Spinal cord (tissue), 10 donors: Measurements from ENCODE around the gene FBXL5. TPM values are rescaled to one million over a fixed set of nuclear protein-coding genes. Genes with fewer than 3 reads are reported as not detected.
"Not testable (repeated sequence)": the region's sequence is repeated elsewhere in the genome, so short reads cannot be mapped to it uniquely, and the experiment has no call there.

Source experiments
- DNase-seq, 6 donors: peaks; one replicate each; pipeline versions ENCODE4 v3.0.0 to v3.0.0-alpha.2; 2013 to 2015; ENCODE audit warnings: low spot score in 6 of 6, low read depth in 4 of 6
- H3K27ac ChIP-seq: one replicate; pipeline ENCODE4 v1.5.1; 2013; ENCODE audit warnings: low read depth, low read length, control low read depth
- H3K27me3 ChIP-seq: one replicate; pipeline ENCODE4 v1.6.1; 2013; ENCODE audit warnings: low read length; ENCODE audit not compliant: control insufficient read depth, insufficient read depth
- H3K36me3 ChIP-seq: one replicate; pipeline ENCODE4 v1.6.1; 2013; ENCODE audit warnings: low read length; ENCODE audit not compliant: control insufficient read depth, insufficient read depth
- H3K4me1 ChIP-seq: one replicate; pipeline ENCODE4 v1.6.1; 2013; ENCODE audit warnings: low read length; ENCODE audit not compliant: control insufficient read depth, insufficient read depth
- H3K4me3 ChIP-seq: one replicate; pipeline ENCODE4 v1.5.1; 2013; ENCODE audit warnings: low read depth, low read length, control low read depth
- H3K9me3 ChIP-seq: one replicate; pipeline ENCODE4 v1.6.1; 2013; ENCODE audit warnings: low read length; ENCODE audit not compliant: control insufficient read depth, insufficient read depth
- WGBS: methylation state at CpG from one replicate; pipeline ENCODE4 v1.1.5; 2013; ENCODE audit warnings: missing lambda C conversion rate; ENCODE audit not compliant: insufficient coverage; 5-methylcytosine and 5-hydroxymethylcytosine counted together
- polyA plus RNA-seq, 2 donors: library from polyadenylated mRNA; unstranded; fragments of 120-200 nt; gene quantifications; one replicate each; pipeline ENCODE4 v1.2.1, GENCODE V29; 2013; ENCODE audit not compliant: insufficient read length in 2 of 2
- total RNA-seq, 2 donors: library from RNA; depleted of rRNA in 1 of 2; stranded (reverse); fragments of 120-200 nt in 1 of 2; fragments of >200 nt in 1 of 2; gene quantifications; one replicate each; pipeline versions ENCODE4 v1.2.3 to v1.2.4, GENCODE V29; 2013 to 2014
- donor health status: healthy.

Gene FBXL5
- total and polyA plus RNA-seq, 4 donors = 85.8 to 197 (median 112) TPM

- peaks cover 13% of the 10 kb centered on the region for H3K4me1 ChIP-seq
- 0% methylated on average over 1 of the region's 7 CpGs for WGBS
Observed at GRCh38 chr4:15653864-15654592, 1.1 kb downstream of the FBXL5 start.

DNA sequence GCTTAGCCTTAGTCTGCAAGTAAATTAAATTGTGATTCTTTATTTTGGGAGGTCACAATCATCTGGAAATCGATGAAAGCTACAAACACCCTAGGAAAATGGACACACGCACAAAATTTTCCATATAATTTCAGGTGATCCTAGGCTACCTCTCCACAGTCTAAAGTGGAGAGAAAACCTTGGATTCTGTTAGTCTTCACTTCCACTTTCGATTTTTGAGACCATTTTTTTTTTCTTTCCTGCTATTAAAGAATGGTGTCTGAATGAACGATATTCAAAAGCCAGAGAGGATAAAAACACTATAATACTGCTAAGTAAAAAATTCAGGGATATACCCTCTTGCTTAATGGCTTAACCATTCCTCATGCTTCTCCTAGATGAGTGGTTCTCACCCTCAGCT lies 1.7 kb downstream of the FBXL5 start:
- H3K27ac ChIP-seq = peak overlapping the region; percentile 97
- H3K27me3 ChIP-seq = no peaks in the 10 kb centered on the region
- peaks cover 13% of the 10 kb centered on the region for H3K4me1 ChIP-seq
- no peaks in the 10 kb centered on the region for H3K36me3 ChIP-seq
- no peaks in the 10 kb centered on the region for H3K9me3 ChIP-seq
- WGBS = no CpG with 5 or more reads among the region's 4 CpGs
- DNase-seq = no peak
- H3K4me3 ChIP-seq = peak overlapping the region; percentile 79

More at GRCh38 chr4:15653864-15654592, 1.1 kb downstream of the FBXL5 start:
- peak overlapping the region; percentile 79 for H3K4me3 ChIP-seq
- no peaks in the 10 kb centered on the region for H3K9me3 ChIP-seq
- peak overlapping the region; percentile 97 for H3K27ac ChIP-seq
- H3K27me3 ChIP-seq = no peaks in the 10 kb centered on the region
- H3K36me3 ChIP-seq = no peaks in the 10 kb centered on the region
- peak; percentile 15 to 75 (median 40) for DNase-seq

- no peaks in the 10 kb centered on the region for H3K9me3 ChIP-seq
- H3K4me3 ChIP-seq = peak overlapping the region; percentile 79
- peaks cover 13% of the 10 kb centered on the region for H3K4me1 ChIP-seq
- H3K36me3 ChIP-seq = no peaks in the 10 kb centered on the region
- no peaks in the 10 kb centered on the region for H3K27me3 ChIP-seq
- WGBS = no CpG with 5 or more reads among the region's 4 CpGs
- H3K27ac ChIP-seq = peak overlapping the region; percentile 97
- no peak for DNase-seq
Observed at GRCh38 chr4:15652841-15653240, 2.3 kb downstream of the FBXL5 start.

- Histone ChIP-seq H3K4me1 (peaks cover 13% of the 10 kb centered on the region), H3K27ac (peak overlapping the region; percentile 4), H3K36me3 (no peaks in the 10 kb centered on the region), H3K27me3 (no peaks in the 10 kb centered on the region), H3K4me3 (no peak overlapping the region), H3K9me3 (no peaks in the 10 kb centered on the region)
- no CpG with 5 or more reads among the region's 1 CpG for WGBS
- DNase-seq = no peak
Observed at GRCh38 chr4:15652191-15652590, 3.0 kb downstream of the FBXL5 start.

DNA sequence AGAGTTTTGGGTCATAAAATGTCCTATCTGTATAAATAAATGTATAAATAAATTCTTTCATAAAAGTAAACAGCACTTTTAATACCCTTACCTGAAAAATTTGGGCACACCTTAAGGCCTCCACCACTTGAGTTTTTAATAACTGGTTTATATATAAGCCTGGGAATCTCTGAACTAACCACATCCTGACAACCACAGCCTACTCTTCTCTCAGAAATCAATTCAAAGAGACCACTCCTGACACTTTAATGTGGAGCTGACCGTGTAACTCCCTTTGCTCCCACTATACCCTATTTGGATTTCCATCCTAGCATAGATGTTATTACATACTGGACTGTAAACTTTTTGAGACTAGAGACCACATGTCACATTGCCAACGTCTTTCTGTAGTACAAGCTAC lies 3.5 kb downstream of the FBXL5 start:
- no peaks in the 10 kb centered on the region for H3K9me3 ChIP-seq
- WGBS = no CpG with 5 or more reads among the region's 2 CpGs
- H3K4me3 ChIP-seq = no peak overlapping the region
- peak overlapping the region; percentile 4 for H3K27ac ChIP-seq
- no peaks in the 10 kb centered on the region for H3K27me3 ChIP-seq
- H3K4me1 ChIP-seq = peaks cover 13% of the 10 kb centered on the region
- no peaks in the 10 kb centered on the region for H3K36me3 ChIP-seq
- DNase-seq = no peak

DNA sequence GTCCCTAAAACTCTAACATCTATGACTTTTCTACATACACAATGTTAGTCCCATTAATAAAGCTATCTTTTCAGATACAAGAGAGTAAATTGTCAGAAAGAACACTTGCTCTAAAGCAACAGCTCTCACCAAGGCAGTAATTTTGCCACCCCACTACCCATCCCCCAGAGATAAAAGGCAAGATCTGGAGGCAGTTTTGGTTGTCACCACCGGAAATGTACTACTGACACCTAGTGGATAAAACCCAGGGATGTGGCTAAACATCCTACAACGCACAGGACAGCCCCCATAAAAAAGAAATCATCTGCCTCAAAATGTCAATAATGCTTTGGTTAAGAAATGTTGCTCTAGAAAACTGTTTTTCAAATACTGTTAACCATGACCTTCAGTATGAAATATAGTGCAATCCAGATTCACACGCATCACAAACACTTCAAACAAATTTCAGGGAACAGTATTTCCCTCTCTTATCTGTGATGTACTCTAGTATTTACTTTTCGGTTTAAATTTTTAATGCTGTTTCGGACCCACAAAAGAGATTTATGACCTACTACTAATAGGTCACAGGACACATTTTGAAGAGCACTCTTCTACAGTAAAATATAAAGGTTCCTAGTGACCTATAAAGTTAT lies 5.1 kb downstream of the FBXL5 start:
- Histone ChIP-seq H3K27me3 (no peaks in the 10 kb centered on the region), H3K36me3 (no peaks in the 10 kb centered on the region), H3K4me1 (peaks cover 4% of the 10 kb centered on the region), H3K4me3 (no peak overlapping the region), H3K27ac (no peak overlapping the region), H3K9me3 (no peaks in the 10 kb centered on the region)
- WGBS = no CpG with 5 or more reads among the region's 5 CpGs
- peak in 4 of 6 donors; percentile 1 to 55 (median 30) for DNase-seq

DNA sequence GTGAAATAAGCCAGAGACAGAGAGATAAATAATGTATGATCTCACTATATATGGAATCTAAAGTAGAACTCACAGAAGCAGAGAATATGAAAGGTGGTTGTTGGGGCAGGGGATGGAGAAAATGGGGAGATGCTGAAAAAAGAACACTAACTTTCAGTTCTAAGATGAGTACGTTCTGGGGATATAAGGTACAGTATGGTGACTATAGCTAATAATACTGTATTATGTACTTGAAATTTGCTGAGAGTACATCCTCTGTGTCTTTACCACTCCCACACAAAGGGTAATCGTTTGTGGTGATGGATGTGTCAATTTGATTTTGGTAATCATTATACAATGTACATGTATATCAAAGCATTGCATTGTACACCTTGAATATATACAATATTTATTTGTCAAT lies 6.6 kb downstream of the FBXL5 start:
- no peaks in the 10 kb centered on the region for H3K36me3 ChIP-seq
- H3K4me3 ChIP-seq = no peak overlapping the region
- no peak for DNase-seq
- no CpG with 5 or more reads among the region's 2 CpGs for WGBS
- no peaks in the 10 kb centered on the region for H3K9me3 ChIP-seq
- no peak overlapping the region for H3K27ac ChIP-seq
- no peaks in the 10 kb centered on the region for H3K27me3 ChIP-seq
- peaks cover 4% of the 10 kb centered on the region for H3K4me1 ChIP-seq

GRCh38 chr4:15638418-15638817 lies 16.7 kb downstream of the FBXL5 start:
- no CpG with 5 or more reads among the region's 6 CpGs for WGBS
- no peaks in the 10 kb centered on the region for H3K27me3 ChIP-seq
- H3K36me3 ChIP-seq = peaks cover 25% of the 10 kb centered on the region
- H3K27ac ChIP-seq = no peak overlapping the region
- no peak for DNase-seq
- no peak overlapping the region for H3K4me3 ChIP-seq
- H3K9me3 ChIP-seq = no peaks in the 10 kb centered on the region
- no peaks in the 10 kb centered on the region for H3K4me1 ChIP-seq

GRCh38 chr4:15636818-15637217 lies 18.3 kb downstream of the FBXL5 start:
- no peak for DNase-seq
- Histone ChIP-seq H3K9me3 (no peaks in the 10 kb centered on the region), H3K27ac (no peak overlapping the region), H3K36me3 (peaks cover 26% of the 10 kb centered on the region), H3K4me3 (no peak overlapping the region), H3K27me3 (no peaks in the 10 kb centered on the region), H3K4me1 (no peaks in the 10 kb centered on the region)
- no CpG with 5 or more reads among the region's 1 CpG for WGBS

- H3K9me3 ChIP-seq, H3K27me3 ChIP-seq, H3K4me1 ChIP-seq, DNase-seq, H3K4me3 ChIP-seq, H3K27ac ChIP-seq: not testable (repeated sequence)
- no CpG with 5 or more reads among the region's 5 CpGs for WGBS
- H3K36me3 ChIP-seq = peaks cover 16% of the 10 kb centered on the region
Observed at GRCh38 chr4:15617407-15617806, 37.8 kb downstream of the FBXL5 start.
